Measurements from ENCODE around the gene STAB1.

DNA sequence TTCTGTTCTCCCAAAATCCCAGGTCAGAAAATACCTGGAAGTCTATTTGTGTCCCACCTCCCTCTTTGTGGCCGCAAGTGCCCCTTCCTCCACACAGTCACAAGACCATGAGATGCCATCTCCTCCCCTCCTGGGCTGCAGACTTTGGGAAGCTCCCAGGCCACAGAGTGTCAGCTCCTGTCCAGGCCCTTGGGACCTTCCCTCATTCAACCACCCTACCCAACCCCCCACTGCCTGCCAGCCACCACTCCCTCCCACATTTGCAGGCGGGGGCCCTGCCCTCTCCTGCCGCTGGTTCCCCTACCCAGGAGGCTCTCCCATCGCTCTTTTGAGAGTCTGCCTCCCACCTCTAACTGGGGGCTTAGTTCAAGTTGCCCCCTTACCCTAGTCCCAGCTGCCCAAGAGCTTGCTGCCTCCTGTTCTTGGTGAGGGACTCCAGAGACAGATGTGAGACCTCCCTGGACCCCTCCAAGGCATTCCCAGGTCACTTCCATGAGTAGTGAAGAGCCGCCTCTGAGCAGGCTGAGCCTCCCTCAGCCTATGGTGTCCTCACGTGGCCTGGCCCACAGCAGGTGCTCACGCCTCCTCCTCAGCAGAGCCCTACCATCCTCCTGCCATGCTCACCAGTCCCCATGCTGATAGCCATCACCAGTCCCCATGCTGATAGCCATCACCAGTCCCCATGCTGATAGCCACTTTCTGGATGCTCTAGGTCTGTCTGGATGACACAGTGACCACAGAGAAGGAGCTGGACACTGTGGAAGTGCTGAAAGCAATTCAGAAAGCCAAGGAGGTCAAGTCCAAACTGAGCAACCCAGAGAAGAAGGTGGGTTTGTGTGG, 15.9 kb upstream of the STAB1 start:
- TF ChIP-seq EZH2phosphoT487 (IDR thresholded peaks at IDR 0.05; ENCODE audit: insufficient read depth, low read depth) (no peak), EZH2 (IDR thresholded peaks at IDR 0.05; ENCODE audit: insufficient read depth, poor library complexity, severe bottlenecking) (no peak)
